AML-193 (cell line): ENCODE measurements around the gene IP6K3.

Source experiments
- DNase-seq, 2 experiments: peaks; one replicate each; lab custom pipeline; 2025; lab: John Stamatoyannopoulos, UW

Gene IP6K3

DNA sequence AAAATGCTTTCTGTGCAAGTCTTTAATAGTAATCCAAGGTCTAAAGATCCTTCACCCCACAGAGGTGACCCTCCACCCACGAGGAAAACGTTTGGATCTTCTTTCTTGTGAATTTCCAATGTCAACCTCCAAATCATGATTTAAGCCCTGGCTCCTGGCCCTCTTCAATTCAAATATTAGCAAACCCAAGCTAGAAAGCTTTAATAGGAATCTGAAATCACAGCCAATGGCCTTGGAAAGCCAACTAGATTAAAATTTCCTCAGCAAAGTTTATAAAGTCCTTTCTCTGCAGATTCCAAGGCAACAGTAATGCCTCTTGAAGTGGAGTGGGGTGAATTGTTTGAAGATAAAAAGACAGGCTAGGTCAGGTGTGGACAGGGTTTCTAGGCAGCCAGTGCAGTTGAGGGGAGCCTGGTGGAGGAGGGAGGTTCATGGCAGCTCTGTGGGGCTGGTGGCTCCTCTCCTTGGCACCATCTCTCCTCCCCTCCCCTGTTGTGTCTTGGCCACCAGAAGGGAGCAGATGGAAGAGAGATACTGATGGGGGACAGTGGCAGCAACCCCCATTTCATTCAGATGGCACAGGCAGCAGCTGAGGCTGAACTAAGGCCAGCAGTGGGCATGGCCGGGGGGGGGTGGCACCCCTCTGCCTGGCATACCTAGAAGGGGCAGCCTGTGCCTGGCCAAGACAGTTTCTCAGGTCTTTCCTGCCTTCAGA lies 23.2 kb downstream of the IP6K3 start:
- no peak for DNase-seq

DNA sequence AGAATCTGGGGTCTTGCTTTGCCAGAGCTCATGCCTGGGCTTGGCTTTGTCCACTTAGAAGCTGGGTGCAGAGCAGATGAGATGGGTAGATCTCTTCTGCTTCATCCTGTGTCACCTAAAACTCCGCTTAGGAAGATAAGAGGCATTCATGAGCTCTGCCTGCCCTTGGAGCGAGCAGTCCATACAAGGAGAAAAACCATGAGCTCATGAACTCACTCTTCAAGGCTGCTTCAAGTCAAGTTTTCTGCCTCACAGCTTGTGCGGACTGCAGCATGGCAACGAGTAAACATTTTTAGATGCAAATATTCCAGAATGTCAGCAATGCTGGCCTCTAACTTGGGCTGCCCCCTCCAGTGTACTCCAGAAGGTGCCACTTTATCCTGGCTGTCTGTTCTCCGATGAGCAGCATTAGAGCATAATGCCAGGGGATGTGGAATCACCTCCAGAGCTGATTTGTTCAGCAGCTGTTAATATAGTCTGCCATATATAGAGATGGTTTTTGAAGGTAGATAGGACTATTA lies 24.5 kb downstream of the IP6K3 start:
- DNase-seq: no peak

DNA sequence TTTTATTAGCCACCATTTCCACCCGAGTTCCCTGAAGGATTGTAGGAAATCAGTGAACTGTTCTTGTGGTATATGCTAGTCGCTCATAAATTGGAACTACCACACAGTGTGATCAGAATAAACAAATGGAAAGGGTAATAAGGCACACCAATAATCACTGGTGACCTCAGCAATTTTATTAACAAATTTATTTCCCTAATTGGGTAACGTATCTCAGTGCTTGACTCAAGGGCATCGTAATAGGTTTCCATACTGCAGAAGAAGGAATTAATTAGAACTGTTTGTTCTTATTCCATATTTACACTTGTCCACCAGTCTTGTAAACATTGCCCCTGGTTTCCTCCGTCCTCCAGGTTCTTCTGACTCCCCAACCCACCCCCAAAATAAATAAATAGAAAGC lies 25.2 kb downstream of the IP6K3 start:
- no peak for DNase-seq

DNA sequence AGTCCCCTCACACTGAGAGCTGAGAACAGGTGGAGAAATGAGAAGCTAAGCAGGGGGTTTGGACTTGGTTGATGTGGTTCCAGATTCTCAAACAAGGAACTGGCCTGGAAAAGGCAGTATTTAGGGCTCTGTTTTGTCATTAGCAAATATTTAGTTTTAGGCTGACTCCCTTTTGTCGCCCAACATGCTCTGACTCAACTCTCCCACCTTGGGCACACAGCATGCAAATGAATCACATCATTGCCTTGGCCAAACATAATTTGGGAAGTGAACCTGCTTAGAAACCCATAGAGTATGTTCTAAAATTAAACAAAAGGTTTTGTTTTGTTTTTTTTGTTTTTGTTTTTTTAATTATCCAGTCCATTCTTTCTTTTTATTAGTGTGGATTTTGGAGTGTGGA lies 25.7 kb downstream of the IP6K3 start:
- DNase-seq: no peak

DNA sequence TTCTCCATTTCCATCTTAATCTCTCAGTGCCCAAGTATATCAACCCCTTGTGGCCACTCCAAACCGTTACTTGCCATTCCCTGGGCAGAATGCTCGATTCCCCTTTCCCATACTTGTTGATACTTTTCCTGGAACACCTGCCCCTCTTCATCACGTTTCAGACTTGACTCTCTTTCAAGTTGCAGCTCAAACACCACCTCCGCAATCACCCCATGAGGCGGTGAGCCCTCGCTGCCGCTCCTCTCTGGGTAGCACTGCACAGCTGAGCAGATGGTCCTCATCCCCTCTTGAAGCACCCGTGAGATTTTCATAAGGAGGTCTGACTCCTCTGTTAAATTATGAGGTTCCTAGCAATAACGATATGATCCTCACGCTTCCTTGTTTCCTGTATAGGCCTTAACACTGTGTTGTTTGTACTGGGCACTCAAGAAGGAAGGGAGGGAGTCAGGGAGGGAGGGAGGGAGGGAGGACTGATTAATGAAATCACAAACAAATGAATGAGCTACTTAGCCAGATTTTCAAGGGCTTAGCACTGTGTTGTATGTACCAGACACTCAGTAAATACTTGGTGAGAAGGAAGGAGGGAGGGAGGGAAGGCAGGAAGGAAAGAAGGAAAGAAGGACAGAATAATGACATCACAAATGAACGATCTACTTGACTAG lies 27.2 kb downstream of the IP6K3 start:
- no peak for DNase-seq

DNA sequence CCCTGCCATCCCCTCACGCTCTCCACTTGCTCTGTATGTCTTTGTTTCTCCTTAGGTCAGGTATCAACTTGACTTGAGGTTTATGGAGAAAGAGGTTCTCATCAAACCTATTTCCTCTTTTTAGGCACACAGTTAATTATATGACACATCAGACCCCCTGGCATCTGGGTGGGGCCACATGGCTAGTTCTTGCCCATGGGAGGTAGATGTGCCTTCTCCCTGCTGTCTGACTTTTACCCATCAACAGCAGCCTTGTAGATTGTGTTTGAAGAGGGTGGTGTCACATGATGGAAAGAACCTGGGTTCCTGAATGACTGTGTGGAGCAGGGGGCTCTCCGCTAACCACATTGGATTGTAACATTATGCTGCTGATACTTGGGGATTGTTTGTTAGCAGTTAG lies 28.0 kb downstream of the IP6K3 start:
- DNase-seq: no peak

DNA sequence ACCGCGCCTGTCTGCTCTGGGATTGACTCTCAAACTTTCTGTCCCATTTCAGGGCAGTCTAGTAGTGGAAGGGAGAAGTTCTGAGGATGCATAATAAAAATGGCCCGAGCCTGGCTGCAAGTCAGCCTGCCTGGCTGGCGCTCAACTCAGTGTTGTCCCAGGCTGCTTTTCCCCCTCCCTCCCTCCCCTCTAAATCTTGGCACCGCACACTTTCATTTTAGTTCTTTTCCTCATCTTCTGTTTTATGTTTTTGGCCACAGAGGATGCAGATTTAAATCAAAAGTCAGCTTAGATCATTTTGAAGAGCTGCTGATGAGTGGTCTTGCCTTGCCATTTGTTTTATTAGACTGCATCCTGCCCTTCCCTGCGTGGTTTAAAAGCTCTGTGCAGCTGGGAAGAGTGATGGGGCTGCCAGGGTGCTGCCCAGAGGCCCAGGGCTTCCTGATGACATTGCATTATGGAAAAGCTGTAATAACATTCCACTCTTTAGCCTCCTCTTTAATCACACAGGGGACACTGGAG lies 28.7 kb downstream of the IP6K3 start:
- no peak for DNase-seq

DNA sequence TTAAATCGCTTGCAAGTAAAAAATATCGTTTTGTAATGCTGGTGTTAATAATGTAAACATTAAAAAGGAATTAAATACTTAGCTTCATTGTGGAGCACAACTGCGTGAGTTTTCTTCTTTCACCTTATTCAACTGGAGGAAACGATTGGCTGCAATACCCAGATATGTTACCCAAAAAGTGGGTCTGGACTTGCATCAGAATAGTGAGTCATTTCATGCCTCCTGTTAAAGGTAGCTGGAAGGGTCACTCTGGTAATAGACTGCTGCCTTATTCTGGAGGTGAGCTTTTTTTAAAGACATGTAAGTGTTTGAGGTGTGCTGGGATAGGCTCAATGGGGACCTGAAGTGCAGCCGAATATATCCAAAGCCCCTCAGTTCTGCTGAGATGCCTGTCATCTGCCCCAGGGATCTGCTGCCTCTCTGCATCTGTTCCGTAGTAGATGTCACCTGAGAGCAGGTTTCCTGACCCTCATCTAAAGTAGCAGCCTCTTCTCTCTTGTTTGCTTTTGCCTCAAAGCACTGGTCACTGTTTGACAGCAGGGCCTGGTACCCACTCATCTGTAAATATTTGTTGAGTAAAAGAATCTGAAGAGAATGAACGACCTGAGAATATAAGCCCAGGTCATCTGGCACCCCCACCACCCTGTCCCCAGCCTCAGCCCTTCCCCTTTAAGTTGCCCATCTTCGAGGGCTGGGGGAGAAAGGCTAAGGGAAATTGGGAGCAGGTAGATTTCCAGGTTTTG lies 29.6 kb downstream of the IP6K3 start:
- no peak for DNase-seq

DNA sequence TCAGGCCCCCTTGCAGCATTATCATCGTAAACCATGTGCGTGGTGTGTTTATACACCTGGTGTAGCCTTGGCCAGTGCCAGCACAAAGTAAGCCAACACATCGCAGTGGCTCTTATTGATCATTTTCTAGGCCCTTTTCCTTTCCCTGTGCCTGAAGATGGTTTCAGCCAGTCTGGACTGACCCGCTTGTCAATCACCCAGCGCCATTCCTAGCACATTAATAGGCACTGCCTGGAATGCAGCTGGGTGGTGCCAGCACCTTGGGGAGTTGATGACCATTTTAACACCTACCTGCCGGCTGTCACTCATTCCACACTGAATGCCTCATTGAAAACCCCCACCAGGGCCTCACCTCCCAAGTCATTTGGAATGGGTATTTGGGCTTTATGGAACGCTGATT lies 30.3 kb downstream of the IP6K3 start:
- DNase-seq: no peak

DNA sequence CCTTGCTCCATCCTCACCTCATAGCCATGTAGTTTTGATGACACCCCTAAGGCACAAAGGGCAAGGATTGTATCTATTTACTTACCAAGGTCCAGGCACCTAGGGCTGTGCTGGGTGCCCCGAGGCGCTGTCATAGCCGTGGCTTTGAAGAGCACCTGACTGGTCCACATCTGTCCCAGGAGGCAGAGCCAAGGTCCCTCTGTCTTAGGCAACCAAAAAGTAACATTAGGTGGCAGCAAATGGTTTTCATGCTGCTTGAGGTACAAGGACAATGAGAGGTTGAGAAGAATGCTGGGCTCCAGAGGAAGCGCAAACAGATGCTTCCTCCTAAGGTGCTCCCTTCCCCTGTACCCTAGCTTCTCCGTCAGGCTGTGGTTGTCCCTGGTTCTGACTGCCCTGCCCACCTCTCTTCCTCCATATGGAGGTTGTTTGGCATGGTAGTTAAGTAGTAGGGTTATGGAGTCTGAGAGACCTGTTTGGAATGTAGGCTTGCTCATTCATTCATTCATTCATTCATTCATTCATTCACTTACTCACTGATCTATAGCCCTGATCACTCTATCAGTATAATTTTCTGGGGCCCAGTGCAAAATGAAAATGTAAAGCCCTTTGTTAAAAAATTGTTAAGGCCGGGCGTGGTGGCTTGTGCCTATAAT lies 32.2 kb downstream of the IP6K3 start:
- peak in 1 of 2 experiments; percentile 5 for DNase-seq

DNA sequence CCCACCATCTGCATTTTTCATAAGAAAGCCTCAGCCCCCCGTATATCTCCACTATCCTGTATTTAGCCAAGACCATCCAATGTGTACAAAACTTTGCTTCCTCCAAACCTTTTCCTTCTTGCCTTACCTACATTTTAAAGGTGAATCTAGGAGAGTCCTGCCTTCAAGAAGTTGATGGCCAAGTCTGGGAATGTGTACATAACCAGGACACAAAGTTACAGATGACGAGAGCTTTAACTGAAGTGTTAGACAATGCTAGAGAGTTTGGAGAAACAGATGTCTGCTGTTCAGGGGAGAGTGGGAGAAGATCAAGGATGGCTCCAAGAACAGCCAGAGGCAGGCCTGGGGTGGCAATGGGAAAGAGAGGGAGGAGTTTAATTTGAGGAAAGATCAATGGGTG lies 32.9 kb downstream of the IP6K3 start:
- DNase-seq: no peak

DNA sequence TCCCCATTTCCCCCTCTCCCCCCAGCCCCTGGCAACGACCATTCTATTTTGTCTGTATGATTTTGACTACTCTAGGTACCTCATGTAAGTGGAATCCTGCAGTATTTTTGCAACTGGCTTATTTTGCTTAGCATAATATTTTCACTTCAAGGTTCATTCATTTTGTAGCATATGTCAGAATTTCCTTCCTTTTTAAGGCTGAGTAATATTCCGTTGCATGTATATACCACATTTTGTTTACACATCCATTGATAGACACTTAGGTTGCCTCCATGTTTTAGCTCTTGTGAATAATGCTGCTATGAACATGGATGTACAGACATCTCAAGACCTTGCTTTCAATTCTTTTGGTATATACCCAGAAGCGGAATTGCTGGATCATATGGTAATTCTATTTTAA lies 33.8 kb downstream of the IP6K3 start:
- DNase-seq: no peak

DNA sequence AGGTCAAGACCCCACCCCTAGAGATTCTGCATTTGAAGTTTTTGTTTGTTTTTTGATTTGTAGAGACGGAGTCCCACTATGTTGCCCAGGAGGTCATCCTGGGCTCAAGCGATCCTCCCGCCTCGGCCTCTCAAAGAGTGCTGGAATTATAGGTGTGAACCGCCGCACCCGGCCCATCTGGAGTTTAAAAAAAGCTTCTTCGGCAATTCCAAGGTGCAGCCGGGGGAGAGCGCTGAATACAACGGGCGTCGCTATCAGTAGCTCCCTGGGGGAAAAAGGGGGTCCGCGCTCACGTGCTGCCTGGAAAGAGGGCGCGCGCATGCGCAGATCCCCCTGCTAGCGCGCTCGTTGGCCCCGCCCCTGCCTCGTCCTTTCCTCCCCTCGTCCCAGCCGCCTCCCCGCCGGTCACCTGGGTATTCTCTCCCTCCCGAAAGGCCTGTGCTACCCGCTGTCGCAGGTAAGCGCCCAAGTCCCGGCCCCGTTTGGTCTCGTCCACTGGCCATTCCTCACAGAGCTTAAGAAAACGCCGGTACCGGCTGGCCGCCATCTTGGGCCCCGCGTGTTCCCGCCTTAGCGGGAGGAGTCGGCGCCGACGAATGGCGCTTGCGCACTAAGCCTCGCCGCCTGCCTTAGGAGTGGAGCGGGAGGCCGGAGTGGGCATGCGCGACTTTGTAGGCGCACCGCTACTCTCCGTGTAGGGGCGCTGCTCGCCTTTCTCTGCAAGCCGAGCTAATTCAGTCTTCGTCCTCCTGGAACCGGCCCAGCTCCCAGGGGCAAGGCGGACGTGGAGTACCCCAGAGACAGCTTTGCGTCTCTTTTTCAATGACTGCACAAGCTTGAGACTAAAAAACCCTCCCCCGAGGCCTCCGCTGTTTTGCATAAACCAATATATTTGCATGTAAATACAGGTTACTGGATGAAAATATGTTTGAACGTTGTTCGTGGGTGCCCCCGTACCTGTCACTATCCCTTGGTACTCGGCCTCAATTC lies 35.3 kb downstream of the IP6K3 start, which contains the start of gene UQCC2:
Gene UQCC2 (minus strand): TSS at position 561 of the 990 bp plus-strand sequence. CDS start 14 bp downstream, at position 547.
- DNase-seq: peak; percentile 95 to 98

DNA sequence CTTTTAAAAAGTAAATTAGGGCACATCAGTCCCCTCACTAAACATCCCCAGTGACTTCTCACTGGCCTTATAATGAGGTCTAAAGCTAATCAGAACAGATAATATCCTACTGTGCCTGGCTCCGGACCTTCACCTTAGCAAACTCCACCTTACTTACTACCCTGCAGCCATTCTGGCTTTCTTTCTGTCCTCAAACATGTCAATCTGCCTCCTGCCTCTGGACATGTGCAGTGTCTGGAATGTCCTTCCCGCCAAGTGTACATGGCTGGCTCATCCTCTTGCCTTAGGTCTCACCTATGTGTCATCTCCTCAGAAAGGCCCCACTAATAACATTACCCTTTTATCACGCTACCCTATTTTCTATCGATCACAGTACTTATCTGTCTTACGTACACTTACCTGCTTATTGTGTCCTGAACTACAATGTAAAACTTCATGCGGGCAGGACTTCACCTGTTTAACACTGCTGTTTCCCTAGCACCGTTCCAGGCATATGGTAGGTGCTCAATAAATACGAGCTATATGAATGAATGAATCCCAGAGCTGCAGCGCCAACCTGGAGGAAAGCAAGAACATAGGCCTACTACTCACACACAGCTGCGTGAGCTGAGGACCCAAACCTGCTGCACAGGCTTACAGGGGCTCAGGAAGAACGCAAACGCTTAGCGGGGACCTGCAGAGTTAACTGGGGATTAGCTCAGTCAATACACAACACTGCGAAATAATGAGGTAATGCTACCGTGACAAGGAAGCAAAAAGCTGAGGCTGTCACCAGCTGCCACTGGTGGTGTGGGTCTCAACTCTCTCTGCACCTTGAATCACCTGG lies 36.2 kb downstream of the IP6K3 start:
- DNase-seq: peak in 1 of 2 experiments; percentile 32

DNA sequence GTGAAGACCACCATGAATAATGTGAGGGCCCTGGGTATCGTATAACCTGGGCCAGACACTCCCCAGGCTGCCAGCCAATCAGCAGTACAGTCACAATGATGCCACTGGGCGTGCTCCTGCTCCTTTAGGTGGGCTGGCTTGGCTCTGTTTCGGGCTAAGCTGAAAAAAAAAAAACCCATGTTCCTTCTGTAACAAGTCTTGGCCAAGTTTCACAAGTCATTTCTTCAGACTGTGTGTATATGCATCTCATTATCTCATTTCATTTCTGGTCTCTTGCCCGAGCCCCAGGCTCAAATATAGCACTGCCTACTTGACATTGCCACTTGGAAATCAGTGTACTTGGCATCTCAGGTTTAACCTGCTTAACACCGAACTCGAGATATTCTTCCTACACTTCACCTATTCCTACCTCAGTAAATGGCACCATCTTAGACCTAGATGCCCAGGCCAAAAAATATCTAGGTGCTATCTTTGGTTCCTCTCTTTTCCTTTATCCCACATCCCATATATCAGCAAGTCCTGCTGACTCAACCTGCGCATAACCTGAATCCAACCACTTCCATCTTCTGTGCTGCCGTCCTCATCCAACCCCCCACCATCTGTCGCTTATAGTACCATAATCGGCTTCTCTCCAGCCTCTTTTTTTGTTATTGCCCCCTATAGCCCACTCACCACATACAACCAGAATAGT lies 37.0 kb downstream of the IP6K3 start:
- no peak for DNase-seq

DNA sequence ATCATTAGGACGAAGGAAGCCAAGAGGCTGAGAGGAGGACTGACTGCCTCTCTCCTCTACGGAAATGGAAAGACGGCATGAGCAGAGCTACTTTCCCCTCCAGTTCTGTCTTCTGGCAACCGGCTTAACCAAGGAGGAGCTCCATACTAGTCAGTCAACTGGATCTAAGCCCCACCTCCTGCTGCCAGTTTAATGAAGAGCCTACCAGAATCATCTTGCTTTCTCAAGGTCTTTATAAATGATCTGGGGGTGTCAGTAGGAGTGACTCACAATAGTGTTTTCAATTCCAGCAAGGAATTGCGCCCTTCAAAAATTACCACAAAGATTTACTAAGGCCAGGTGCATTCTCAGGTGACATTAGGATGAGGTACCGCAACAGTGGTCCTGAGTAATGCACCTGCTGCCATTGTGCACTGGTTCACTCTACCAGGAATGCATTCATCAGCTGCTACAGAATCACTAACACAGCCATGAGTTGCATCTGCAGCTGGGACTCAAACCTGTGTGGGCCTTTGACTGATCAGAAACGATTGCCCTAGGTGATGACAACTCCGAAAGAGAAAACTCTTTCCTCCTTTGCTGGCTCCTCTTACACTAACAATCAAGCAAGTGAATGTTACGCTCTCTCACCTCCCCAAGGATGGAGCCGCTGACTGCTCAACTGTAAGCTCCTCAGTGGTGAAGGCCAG lies 38.0 kb downstream of the IP6K3 start:
- no peak for DNase-seq

DNA sequence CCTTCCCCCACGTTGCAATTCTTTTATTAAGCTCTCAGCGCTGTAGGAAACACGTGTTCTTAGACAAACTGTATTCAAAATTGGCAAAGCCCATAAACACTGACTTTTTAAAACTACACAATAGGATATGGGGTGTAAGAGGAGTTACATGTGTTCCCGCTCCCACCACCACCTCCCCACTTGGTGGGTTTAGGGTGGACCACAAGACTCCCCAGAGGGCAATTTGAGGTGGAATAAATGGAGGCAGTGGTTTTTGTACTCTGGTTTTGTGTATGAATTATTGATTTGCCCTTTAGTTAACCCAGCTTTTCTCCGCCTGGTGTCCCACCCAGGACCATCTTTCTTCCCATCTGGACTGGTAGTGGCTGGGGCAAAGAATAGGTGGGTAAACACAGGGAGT lies 38.9 kb downstream of the IP6K3 start:
- no peak for DNase-seq

DNA sequence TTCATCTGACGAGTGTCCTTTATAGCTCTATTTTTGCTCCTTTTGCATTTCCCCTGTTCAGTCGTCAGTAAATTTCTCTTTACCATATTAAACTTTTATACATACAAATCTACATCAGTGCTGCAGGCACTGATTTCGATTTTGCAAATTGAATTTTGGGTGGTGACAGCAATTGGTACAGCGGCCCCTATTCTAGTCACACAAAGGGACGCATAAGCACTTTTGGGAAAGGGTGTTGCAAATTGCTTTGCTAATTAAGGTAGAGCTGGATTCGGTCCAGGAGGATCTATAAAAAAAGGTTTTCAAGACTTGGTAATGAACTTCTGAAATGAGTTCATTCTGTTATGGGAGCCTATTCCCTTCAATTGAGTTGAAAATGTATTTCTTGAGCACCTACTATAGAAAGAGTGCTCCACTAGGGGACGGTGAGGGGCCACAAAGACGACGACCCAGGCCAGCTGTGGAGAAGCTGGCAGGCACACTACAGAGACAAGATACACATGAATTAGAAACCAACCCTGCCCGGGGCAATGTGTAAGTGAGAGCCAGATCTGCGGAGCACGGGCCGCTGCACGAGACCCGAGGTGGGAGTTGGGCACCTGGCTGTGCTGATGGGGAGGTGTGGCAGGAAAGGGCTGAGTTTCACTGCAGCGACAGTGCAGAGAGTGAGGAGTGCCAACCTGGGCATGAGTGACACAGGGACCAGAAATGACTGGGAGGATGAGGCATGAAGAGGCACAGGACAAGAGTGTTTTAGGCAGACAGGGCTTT lies 40.6 kb downstream of the IP6K3 start:
- DNase-seq: no peak
